ENCODE data around the gene TMEM259. TPM values are rescaled to one million over a fixed set of nuclear protein-coding genes. Genes with fewer than 3 reads are reported as not detected.

The TMEM259 gene
- total and polyA plus RNA-seq, 2 of the 8 experiments (the other 6 are each of a cell fraction or from before 2014, with no cell fraction given), result 140 to 243 TPM

DNA sequence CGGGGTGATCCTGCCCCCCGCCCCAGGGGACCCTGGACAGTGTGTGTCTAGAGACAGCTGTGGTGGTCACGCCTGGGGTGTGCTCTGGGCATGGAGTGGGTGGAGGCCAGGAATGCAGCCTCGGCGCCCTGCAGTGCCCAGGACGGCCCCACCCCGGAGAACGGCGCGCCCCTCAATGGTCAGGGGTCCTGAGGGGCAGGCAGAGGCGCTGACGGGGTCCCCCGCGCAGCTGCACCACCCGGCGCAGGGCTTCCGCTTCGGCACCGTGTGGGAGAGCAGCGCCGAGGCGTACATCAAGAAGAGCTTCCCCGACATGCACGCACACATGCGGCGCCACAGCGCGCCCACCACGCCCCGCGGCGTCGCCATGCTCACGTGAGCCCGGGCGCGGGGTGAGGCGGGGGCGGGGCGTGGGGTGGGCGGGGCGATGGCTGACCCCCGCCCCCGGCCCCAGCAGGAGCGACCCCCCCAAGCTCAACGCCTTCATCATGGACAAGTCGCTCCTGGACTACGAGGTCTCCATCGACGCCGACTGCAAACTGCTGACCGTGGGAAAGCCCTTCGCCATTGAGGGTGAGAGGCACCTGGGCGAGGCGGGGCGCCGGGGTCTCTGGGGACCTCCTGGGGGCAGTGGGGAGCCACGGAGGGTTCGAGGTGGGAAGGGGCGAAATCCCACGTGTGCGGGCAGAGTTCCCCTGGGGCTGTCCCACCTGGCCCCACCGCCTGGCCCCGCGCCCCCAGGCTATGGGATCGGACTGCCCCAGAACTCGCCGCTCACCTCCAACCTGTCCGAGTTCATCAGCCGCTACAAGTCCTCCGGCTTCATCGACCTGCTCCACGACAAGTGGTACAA lies 13.3 kb downstream of the TMEM259 start (continued):
- TF ChIP-seq TAF1 (IDR thresholded peaks at IDR 0.05; ENCODE audit: low read depth, low read length), result no peak
- no peak for TF ChIP-seq GTF2F1 (IDR thresholded peaks at IDR 0.05; ENCODE audit: borderline replicate concordance, low read depth, low read length)
- TF ChIP-seq RAD21 (IDR thresholded peaks at IDR 0.05 in 1 of 2, conservative IDR thresholded peaks at IDR 0.05 in 1 of 2; ENCODE audit: low read depth in 2 of 2, low read length in 2 of 2), result no peak
- no peak for TF ChIP-seq SIN3A (conservative IDR thresholded peaks at IDR 0.05 in 1 of 2, IDR thresholded peaks at IDR 0.05 in 1 of 2; ENCODE audit: low read depth in 1 of 2, low read length in 2 of 2)
- no peak for TF ChIP-seq BCL11A (IDR thresholded peaks at IDR 0.05; ENCODE audit: low read depth in 2 of 2, low read length in 2 of 2)

Measured in H1 (cell line).